Upper lobe of left lung (tissue), 6 donors: ENCODE data around the gene TPH1. TPM values are rescaled to one million over a fixed set of nuclear protein-coding genes. Genes with fewer than 3 reads are reported as not detected.

Experiments used
- ATAC-seq, 2 donors: fragments of 200-7000 bp; cut with Tn5 transposase; one replicate each; pipeline ENCODE4 v1.9.1; 2022; ENCODE audit warnings: mild to moderate bottlenecking in 2 of 2, moderate library complexity in 2 of 2; ENCODE audit not compliant: low FRiP score in 2 of 2
- DNase-seq, 2 donors: peaks; one replicate each; pipeline ENCODE4 v3.0.0-alpha.2; 2019 to 2020
- H3K27ac ChIP-seq, 4 donors: fragments of 200-600 bp; sonication (generic); one replicate each; pipeline ENCODE4 v1.5.1; 2016 to 2019
- H3K27me3 ChIP-seq, 4 donors: fragments of 200-600 bp; sonication (generic); one replicate each; pipeline ENCODE4 v1.5.1; 2017 to 2019
- H3K36me3 ChIP-seq, 4 donors: fragments of 200-600 bp; sonication (generic); one replicate each; pipeline ENCODE4 v1.5.1; 2016 to 2019
- H3K4me1 ChIP-seq, 4 donors: fragments of 200-600 bp; sonication (generic); one replicate each; pipeline ENCODE4 v1.5.1; 2018 to 2019
- H3K4me3 ChIP-seq, 4 donors: fragments of 200-600 bp; sonication (generic); one replicate each; pipeline ENCODE4 v1.5.1; 2017 to 2019; ENCODE audit warnings: mild to moderate bottlenecking in 2 of 4, moderate library complexity in 1 of 4
- H3K9me3 ChIP-seq, 4 donors: fragments of 200-600 bp; sonication (generic); one replicate each; pipeline ENCODE4 v1.5.1; 2018 to 2019
- EP300 ChIP-seq, 4 donors: sonication (generic); formaldehyde crosslinking; IDR thresholded peaks; one replicate each; pipeline ENCODE4 v1.5.1; 2017; ENCODE audit warnings: antibody characterized with exemption in 4 of 4, control low read depth in 2 of 4
- POLR2A ChIP-seq, 4 donors: fragments of 450-650 bp; IDR thresholded peaks; one replicate each; pipeline ENCODE4 v1.5.1; 2016 to 2017; ENCODE audit warnings: antibody characterized with exemption in 4 of 4, mild to moderate bottlenecking in 2 of 4
- POLR2AphosphoS5 ChIP-seq, 2 donors: sonication (generic); formaldehyde crosslinking; IDR thresholded peaks; one replicate each; pipeline ENCODE4 v1.5.1; 2017; ENCODE audit warnings: antibody characterized with exemption in 2 of 2
- WGBS, 2 donors: methylation state at CpG; one replicate each; pipeline ENCODE4 v1.1.5; 2017 to 2018; 5-methylcytosine and 5-hydroxymethylcytosine counted together
- total RNA-seq, 6 donors: library from RNA; depleted of rRNA in 4 of 6; stranded (reverse); fragments of >200 nt in 4 of 6; gene quantifications; one replicate each; pipeline versions ENCODE4 v1.1.0 to v1.2.1, GENCODE V29; 2016 to 2021
- TF ChIP-seq, protein P1 (sequence below), 6 experiments: fragments of 450-650 bp in 4 of 6; fragments of 200-600 bp in 2 of 6; sonication (generic) in 2 of 6; IDR thresholded peaks; one replicate each; pipeline ENCODE4 v1.5.1; 2016 to 2019; ENCODE audit warnings: antibody characterized with exemption in 6 of 6
- donor health status: DM: no; HTN: no; CAD: no; lungs with moderate emphysema.
- donor health status: DM: no; HTN: yes; CAD: no; lungs with severe emphysema.

The TPH1 gene
- total RNA-seq, 6 donors from 2014 or later: 0.13 to 0.79 (median 0.40) TPM; not detected in 1

GRCh38 chr11:18011633-18012032 lies 34.4 kb downstream of the TPH1 start:
- Histone ChIP-seq H3K27ac (peak overlapping the region in 2 of 4 donors; percentile 76 to 90), H3K4me1 (peaks cover 6 to 17% (median 7%) of the 10 kb centered on the region in 4 donors), H3K36me3 (peaks cover 0 to 2% (median under 1%) of the 10 kb centered on the region in 4 donors), H3K9me3 (no peaks in the 10 kb centered on the region), H3K4me3 (peak overlapping the region in 1 of 4 donors; percentile 70), H3K27me3 (no peaks in the 10 kb centered on the region)
- TF ChIP-seq EP300 (IDR thresholded peaks at IDR 0.05) (no peak), POLR2A (IDR thresholded peaks at IDR 0.05) (no peak), POLR2AphosphoS5 (IDR thresholded peaks at IDR 0.05) (no peak)
- TF ChIP-seq, protein P1, sequence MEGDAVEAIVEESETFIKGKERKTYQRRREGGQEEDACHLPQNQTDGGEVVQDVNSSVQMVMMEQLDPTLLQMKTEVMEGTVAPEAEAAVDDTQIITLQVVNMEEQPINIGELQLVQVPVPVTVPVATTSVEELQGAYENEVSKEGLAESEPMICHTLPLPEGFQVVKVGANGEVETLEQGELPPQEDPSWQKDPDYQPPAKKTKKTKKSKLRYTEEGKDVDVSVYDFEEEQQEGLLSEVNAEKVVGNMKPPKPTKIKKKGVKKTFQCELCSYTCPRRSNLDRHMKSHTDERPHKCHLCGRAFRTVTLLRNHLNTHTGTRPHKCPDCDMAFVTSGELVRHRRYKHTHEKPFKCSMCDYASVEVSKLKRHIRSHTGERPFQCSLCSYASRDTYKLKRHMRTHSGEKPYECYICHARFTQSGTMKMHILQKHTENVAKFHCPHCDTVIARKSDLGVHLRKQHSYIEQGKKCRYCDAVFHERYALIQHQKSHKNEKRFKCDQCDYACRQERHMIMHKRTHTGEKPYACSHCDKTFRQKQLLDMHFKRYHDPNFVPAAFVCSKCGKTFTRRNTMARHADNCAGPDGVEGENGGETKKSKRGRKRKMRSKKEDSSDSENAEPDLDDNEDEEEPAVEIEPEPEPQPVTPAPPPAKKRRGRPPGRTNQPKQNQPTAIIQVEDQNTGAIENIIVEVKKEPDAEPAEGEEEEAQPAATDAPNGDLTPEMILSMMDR (IDR thresholded peaks at IDR 0.05): no peak
- DNase-seq (peak in 1 of 2 donors; percentile 15), ATAC-seq (no peak)
- 88 to 89% methylated on average over 8 of the region's 8 CpGs for WGBS, 2 donors

GRCh38 chr11:18010977-18011586 lies 35.0 kb downstream of the TPH1 start:
- Histone ChIP-seq H3K27me3 (no peaks in the 10 kb centered on the region), H3K27ac (no peak overlapping the region), H3K4me1 (peaks cover 6 to 17% (median 7%) of the 10 kb centered on the region in 4 donors), H3K36me3 (peaks cover 0 to 8% (median 5%) of the 10 kb centered on the region in 4 donors), H3K9me3 (no peaks in the 10 kb centered on the region), H3K4me3 (no peak overlapping the region)
- DNase-seq: no peak
- ATAC-seq: no peak
- TF ChIP-seq POLR2A (IDR thresholded peaks at IDR 0.05): no peak
- TF ChIP-seq EP300 (IDR thresholded peaks at IDR 0.05): no peak
- WGBS, 2 donors: 87 to 92% methylated on average over 10 of the region's 10 CpGs

DNA sequence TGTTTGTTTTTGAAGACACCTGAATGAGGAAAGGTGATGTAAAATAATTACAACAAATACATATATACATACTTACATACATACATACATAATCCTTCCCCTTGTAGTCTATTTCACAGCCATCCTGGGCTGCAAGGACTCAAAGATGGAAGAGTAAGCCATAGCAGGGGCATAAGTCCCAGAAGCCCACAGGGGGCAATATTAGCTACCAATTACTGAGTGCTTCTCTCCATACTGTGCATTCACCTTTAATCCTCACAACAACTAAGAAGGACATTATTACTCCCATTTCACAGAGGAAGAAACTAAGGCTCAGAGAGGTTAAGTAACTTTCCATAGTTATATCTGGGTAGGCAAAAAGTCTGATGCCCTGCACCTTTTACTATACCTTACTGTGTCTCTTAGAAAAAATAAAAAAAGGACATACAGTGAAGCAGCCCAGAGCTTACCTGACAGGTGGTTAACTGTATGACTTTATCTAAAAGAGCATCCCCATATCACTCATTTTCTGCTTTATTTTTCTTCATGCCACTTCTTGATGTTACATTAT lies 35.9 kb downstream of the TPH1 start:
- TF ChIP-seq POLR2A (IDR thresholded peaks at IDR 0.05): no peak
- TF ChIP-seq, protein P1 (IDR thresholded peaks at IDR 0.05): no peak
- TF ChIP-seq POLR2AphosphoS5 (IDR thresholded peaks at IDR 0.05): no peak
- no peak for TF ChIP-seq EP300 (IDR thresholded peaks at IDR 0.05)
- DNase-seq (no peak), ATAC-seq (no peak)
- H3K36me3 ChIP-seq: peaks cover 0 to 12% (median 8%) of the 10 kb centered on the region in 4 donors
- no peaks in the 10 kb centered on the region for H3K27me3 ChIP-seq
- H3K4me1 ChIP-seq: peaks cover 6 to 17% (median 7%) of the 10 kb centered on the region in 4 donors
- H3K4me3 ChIP-seq: no peak overlapping the region
- H3K27ac ChIP-seq: no peak overlapping the region
- no peaks in the 10 kb centered on the region for H3K9me3 ChIP-seq

- WGBS, 2 donors: 90 to 93% methylated on average over 4 of the region's 4 CpGs
- no peak overlapping the region for H3K4me3 ChIP-seq
- DNase-seq: no peak
- H3K9me3 ChIP-seq: no peaks in the 10 kb centered on the region
- TF ChIP-seq, protein P1 (IDR thresholded peaks at IDR 0.05): no peak
- no peaks in the 10 kb centered on the region for H3K27me3 ChIP-seq
- peaks cover 7 to 56% (median 12%) of the 10 kb centered on the region in 4 donors for H3K36me3 ChIP-seq
- no peaks in the 10 kb centered on the region for H3K4me1 ChIP-seq
- no peak overlapping the region for H3K27ac ChIP-seq
- ATAC-seq: no peak
Observed at GRCh38 chr11:18005376-18006129, 40.5 kb downstream of the TPH1 start.

DNA sequence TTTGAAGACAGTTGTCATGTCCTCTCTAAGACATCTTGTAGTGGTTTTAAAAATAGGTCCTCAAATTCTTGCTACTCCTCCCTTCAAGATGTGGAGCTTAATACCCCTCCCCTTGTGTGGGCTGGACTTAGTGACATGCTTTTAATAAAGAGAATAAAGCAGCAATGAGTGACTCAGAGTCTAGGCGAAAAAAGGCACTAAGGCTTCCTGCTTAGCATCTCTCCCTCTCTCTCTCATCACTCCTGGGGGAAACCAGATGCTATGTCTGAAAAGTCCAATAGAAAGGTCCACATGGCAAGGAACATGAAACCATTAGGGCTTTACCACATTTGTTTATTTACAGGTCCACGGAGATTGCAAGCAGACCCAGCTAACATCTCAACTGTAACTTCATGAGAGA lies 44.9 kb downstream of the TPH1 start:
- WGBS, 2 donors: 86 to 95% methylated on average over 2 of the region's 2 CpGs
- Histone ChIP-seq H3K27ac (no peak overlapping the region), H3K4me3 (no peak overlapping the region), H3K4me1 (no peaks in the 10 kb centered on the region), H3K36me3 (peaks cover 11 to 77% (median 13%) of the 10 kb centered on the region in 4 donors), H3K27me3 (no peaks in the 10 kb centered on the region), H3K9me3 (no peaks in the 10 kb centered on the region)
- ATAC-seq (no peak), DNase-seq (no peak)
- TF ChIP-seq, protein P1 (IDR thresholded peaks at IDR 0.05): no peak
- no peak for TF ChIP-seq EP300 (IDR thresholded peaks at IDR 0.05)
- TF ChIP-seq POLR2A (IDR thresholded peaks at IDR 0.05): no peak
- no peak for TF ChIP-seq POLR2AphosphoS5 (IDR thresholded peaks at IDR 0.05)
